SH-SY5Y (cell line): ENCODE results near the gene PPAN.

Experiments used
- GATA2 ChIP-seq: IDR thresholded peaks from 2 replicates; pipeline ENCODE4 v1.6.1; 2011; ENCODE audit warnings: mild to moderate bottlenecking, low read depth, low read length
- GATA3 ChIP-seq: IDR thresholded peaks from 2 replicates; pipeline ENCODE4 v1.6.1; 2011; ENCODE audit warnings: low read depth, mild to moderate bottlenecking, low read length, moderate library complexity

- TF ChIP-seq GATA2: no peak
- no peak for TF ChIP-seq GATA3
Measured at GRCh38 chr19:10104130-10104513, 2.0 kb upstream of the PPAN start.
